ACC112 (cell line): ENCODE data around the gene CACNA1G.

Experiments used
- H2AFZ ChIP-seq: fragments of 200-600 bp; sonication (generic); one replicate; pipeline ENCODE4 v1.6.0; 2017; ENCODE audit warnings: antibody characterized with exemption, low read length; ENCODE audit not compliant: unreplicated experiment
- H3K27ac ChIP-seq: fragments of 200-600 bp; sonication (generic); 2 replicates; pipeline ENCODE4 v1.5.1; 2014; ENCODE audit warnings: low read depth, mild to moderate bottlenecking, antibody characterized with exemption, low read length, moderate library complexity
- H3K27me3 ChIP-seq: fragments of 200-600 bp; sonication (generic); 2 replicates; pipeline ENCODE4 v1.6.1; 2014; ENCODE audit warnings: mild to moderate bottlenecking, antibody characterized with exemption, low read length, moderate library complexity, mixed read lengths; ENCODE audit not compliant: insufficient read depth
- H3K36me3 ChIP-seq: fragments of 200-600 bp; sonication (generic); 2 replicates; pipeline ENCODE4 v1.6.1; 2016; ENCODE audit warnings: mild to moderate bottlenecking, antibody characterized with exemption, low read length, moderate library complexity, mixed read lengths; ENCODE audit not compliant: insufficient read depth
- H3K4me1 ChIP-seq: fragments of 200-600 bp; sonication (generic); one replicate; pipeline ENCODE4 v1.6.1; 2016; ENCODE audit warnings: low read length, mixed read lengths; ENCODE audit not compliant: insufficient read depth, unreplicated experiment, control insufficient read depth
- H3K4me3 ChIP-seq: fragments of 200-600 bp; sonication (generic); 2 replicates; pipeline ENCODE4 v1.5.1; 2014; ENCODE audit warnings: mild to moderate bottlenecking, low read depth, low read length
- H3K79me2 ChIP-seq: fragments of 200-600 bp; sonication (generic); one replicate; pipeline ENCODE4 v1.6.0; 2016; ENCODE audit warnings: low read length; ENCODE audit not compliant: control insufficient read depth, unreplicated experiment, insufficient read depth

Gene CACNA1G

GRCh38 chr17:50541716-50542688 lies 18.5 kb upstream of the CACNA1G start:
- Histone ChIP-seq H3K36me3 (no peaks in the 10 kb centered on the region), H3K79me2 (no peaks in the 10 kb centered on the region), H3K4me3 (peak overlapping the region; percentile 80), H3K27me3 (no peaks in the 10 kb centered on the region), H3K27ac (no peak overlapping the region), H2AFZ (peak overlapping the region; percentile 86), H3K4me1 (peaks cover 15% of the 10 kb centered on the region)

- no peaks in the 10 kb centered on the region for H3K27me3 ChIP-seq
- H2AFZ ChIP-seq = peak overlapping the region; percentile 86
- peaks cover 23% of the 10 kb centered on the region for H3K4me1 ChIP-seq
- H3K4me3 ChIP-seq = peak overlapping the region; percentile 80
- H3K27ac ChIP-seq = no peak overlapping the region
- peaks cover 8% of the 10 kb centered on the region for H3K79me2 ChIP-seq
- no peaks in the 10 kb centered on the region for H3K36me3 ChIP-seq
Observed at GRCh38 chr17:50542795-50543774, 17.4 kb upstream of the CACNA1G start.

DNA sequence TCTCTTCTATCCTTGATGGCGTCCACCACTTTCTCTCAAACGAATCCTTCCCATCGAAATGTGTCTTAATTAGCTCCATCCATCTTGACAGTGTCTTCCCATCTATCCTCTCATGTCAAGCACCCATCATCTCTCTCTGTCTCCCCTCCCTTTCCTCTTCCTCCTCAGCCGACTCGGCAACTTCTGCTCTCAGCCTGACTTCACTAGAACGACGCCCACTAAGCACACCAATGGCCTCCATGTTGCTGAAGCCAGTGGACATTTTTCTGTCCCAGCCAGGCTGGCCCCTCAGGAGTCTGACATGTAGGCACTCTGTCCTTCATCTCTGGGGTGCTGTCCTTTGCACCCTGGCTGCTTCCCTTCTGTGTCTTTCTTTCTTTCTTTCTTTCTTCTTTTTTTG lies 16.0 kb upstream of the CACNA1G start:
- Histone ChIP-seq H3K4me1 (peaks cover 23% of the 10 kb centered on the region), H3K4me3 (no peak overlapping the region), H3K27ac (no peak overlapping the region), H3K79me2 (peaks cover 10% of the 10 kb centered on the region), H2AFZ (no peak overlapping the region), H3K36me3 (no peaks in the 10 kb centered on the region), H3K27me3 (no peaks in the 10 kb centered on the region)

DNA sequence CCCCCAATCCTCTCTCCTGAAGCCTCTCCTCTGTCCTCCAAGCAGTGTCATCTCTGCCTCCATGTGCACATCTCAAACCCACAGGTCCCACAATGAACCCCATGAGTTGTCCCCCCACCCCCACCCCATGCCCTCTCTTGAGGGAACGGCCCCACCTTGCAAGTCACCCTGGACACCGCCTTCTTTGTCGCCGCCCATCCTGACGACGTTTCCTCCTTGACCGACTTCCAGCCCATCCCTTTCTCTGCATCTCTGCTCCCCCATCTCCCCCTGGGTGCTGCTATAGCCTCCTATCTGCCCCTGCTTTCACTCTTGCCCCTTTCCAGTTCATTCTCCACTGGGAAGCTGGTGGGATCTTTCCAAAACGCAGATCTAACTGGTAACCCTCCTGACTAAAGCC lies 15.2 kb upstream of the CACNA1G start:
- Histone ChIP-seq H2AFZ (no peak overlapping the region), H3K27me3 (no peaks in the 10 kb centered on the region), H3K79me2 (peaks cover 10% of the 10 kb centered on the region), H3K4me1 (peaks cover 23% of the 10 kb centered on the region), H3K36me3 (no peaks in the 10 kb centered on the region), H3K4me3 (no peak overlapping the region), H3K27ac (no peak overlapping the region)

DNA sequence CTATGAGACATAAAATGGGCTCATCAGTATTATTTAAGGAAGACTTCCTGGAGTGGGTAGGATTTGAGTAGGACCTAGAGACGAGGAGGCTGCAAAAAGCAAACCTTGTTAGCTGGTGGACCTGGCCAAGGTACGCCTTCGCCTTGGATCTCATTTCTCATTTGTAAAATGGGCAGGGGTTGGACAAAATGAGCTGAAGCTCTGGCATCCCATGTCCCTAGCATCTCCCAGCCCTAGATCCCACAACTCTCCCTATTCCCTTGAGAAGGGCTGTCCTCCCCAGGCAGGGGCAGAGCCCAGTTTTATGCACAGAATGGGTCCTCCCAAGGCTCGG lies 13.8 kb upstream of the CACNA1G start:
- H2AFZ ChIP-seq = no peak overlapping the region
- peak overlapping the region; percentile 81 for H3K4me3 ChIP-seq
- no peaks in the 10 kb centered on the region for H3K36me3 ChIP-seq
- peaks cover 10% of the 10 kb centered on the region for H3K79me2 ChIP-seq
- H3K27ac ChIP-seq = no peak overlapping the region
- peaks cover 18% of the 10 kb centered on the region for H3K4me1 ChIP-seq
- H3K27me3 ChIP-seq = no peaks in the 10 kb centered on the region

- H3K4me1 ChIP-seq = peaks cover 18% of the 10 kb centered on the region
- peak within 1 kb of the TSS; percentile 32 for H2AFZ ChIP-seq
- no peak within 1 kb of the TSS for H3K27ac ChIP-seq
Observed at GRCh38 chr17:50547035-50547735, 13.3 kb upstream of the CACNA1G start, which contains the start of gene SPATA20. SPATA20 (plus strand) TSS chr17:50547174; CDS start chr17:50547209, 35 bp downstream.

GRCh38 chr17:50547736-50548083 lies 12.8 kb upstream of the CACNA1G start:
- H3K27me3 ChIP-seq = no peaks in the 10 kb centered on the region
- H3K27ac ChIP-seq = no peak overlapping the region
- peak overlapping the region; percentile 32 for H2AFZ ChIP-seq
- no peaks in the 10 kb centered on the region for H3K36me3 ChIP-seq
- H3K4me3 ChIP-seq = peak overlapping the region; percentile 81
- H3K4me1 ChIP-seq = peaks cover 13% of the 10 kb centered on the region
- H3K79me2 ChIP-seq = peaks cover 10% of the 10 kb centered on the region

More at GRCh38 chr17:50547035-50547735, 13.3 kb upstream of the CACNA1G start, which contains the start of gene SPATA20:
- no peaks in the 10 kb centered on the region for H3K36me3 ChIP-seq
- peak within 1 kb of the TSS; percentile 81 for H3K4me3 ChIP-seq
- H3K27me3 ChIP-seq = no peaks in the 10 kb centered on the region
- H3K79me2 ChIP-seq = peaks cover 10% of the 10 kb centered on the region

DNA sequence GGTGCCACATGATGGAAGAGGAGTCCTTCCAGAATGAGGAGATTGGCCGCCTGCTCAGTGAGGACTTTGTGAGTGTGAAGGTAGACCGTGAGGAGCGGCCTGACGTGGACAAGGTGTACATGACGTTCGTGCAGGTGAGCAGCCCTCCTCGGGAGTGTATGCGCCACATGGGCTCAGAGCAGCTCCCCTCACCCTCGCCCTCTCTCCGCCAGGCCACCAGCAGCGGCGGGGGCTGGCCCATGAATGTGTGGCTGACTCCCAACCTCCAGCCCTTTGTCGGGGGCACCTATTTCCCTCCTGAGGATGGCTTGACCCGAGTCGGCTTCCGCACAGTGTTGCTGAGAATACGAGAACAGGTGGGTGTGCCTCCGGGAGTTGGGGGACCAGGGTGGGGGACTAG lies 11.7 kb upstream of the CACNA1G start:
- Histone ChIP-seq H3K36me3 (no peaks in the 10 kb centered on the region), H3K4me1 (peaks cover 8% of the 10 kb centered on the region), H3K27ac (no peak overlapping the region), H3K79me2 (peaks cover 10% of the 10 kb centered on the region), H3K27me3 (no peaks in the 10 kb centered on the region), H2AFZ (no peak overlapping the region), H3K4me3 (no peak overlapping the region)

GRCh38 chr17:50549256-50549941 lies 11.1 kb upstream of the CACNA1G start:
- H3K4me1 ChIP-seq = peaks cover 8% of the 10 kb centered on the region
- no peak overlapping the region for H2AFZ ChIP-seq
- H3K4me3 ChIP-seq = no peak overlapping the region
- H3K27ac ChIP-seq = no peak overlapping the region
- no peaks in the 10 kb centered on the region for H3K36me3 ChIP-seq
- H3K79me2 ChIP-seq = peaks cover 10% of the 10 kb centered on the region
- no peaks in the 10 kb centered on the region for H3K27me3 ChIP-seq
